Embryonic facial prominence (tissue), 1 donor: Measurements from ENCODE around the gene FER.
"Not testable (repeated sequence)": the region's sequence is repeated elsewhere in the genome, so short reads cannot be mapped to it uniquely, and the experiment has no call there.

ENCODE experiments used
- DNase-seq: peaks from one replicate; pipeline ENCODE4 v3.0.0-alpha.2; 2016; ENCODE audit errors: extremely low spot score

Gene FER

DNA sequence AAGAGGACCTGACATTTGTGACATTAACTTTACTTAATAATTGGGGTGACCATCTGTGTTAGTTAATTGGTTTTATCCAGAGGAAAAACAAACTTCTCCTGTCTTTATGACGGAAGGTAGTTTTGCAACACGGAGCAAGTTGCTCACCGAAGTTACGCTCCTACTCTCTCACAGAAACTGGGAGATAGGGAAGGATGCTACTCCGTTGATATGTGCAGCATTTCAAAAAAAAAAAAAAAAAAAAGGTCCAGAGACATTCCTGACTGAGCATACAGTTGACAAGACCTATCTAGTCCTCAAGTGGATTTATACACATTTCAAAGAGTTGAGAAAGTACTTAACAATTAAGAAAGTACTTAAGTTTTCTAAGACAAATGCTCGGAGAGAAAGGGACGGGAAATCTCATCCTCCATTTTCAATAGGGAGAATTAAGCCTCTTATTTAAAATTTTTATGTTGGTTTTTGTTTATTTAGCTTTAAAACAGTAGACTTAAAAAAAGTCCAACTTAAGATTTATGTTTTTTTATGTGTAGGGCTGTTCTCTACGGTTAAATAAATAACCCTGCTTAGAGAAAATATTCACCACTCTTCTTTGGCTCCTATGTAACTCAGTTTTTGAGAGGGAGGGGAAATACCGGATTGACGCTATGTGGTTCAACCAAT lies 455 bp upstream of the FER start:
- DNase-seq: no peak

- peak; percentile 99 for DNase-seq
Observed at GRCh38 chr5:108748401-108749127, 867 bp downstream of the FER start.

- no peak for DNase-seq
Observed at GRCh38 chr5:108749128-108749861, 1.6 kb downstream of the FER start.

DNA sequence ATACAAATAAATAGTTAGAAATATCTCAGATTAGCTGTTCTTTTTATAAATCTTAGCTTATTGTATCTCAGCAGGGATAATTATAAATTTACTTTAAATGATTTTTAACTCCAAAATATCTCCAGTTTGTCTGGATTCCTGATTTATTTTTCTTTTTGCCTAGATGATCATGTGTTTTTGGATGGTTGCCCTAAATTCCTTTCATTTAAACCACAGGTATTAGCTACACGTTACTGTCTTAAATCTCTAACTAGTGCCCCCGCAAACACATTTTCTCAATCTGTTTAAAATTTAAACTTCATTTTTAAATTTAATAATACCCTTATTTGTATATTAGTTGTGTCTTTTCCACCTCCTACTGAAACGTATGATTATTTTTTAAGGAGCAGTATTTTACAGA lies 5.6 kb downstream of the FER start:
- no peak for DNase-seq

DNA sequence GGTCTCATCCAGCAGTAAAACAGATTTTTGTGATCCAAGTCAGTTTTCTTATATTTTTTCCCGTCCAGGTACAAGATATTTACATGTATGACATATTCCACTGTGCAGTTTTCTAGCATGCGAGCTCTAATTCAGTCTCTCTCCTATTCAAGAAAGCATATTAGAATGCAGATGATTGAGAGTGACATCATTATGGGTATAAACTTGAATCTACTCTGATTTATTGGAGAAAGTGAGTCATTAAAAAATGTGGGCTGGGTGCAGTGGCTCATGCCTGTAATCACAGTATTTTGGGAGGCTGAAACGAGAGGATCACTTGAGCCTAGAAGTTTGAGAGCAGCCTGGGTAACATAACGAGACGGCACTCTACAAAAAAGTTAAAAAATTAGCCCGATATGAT lies 6.2 kb downstream of the FER start:
- DNase-seq: no peak

- no peak for DNase-seq
Observed at GRCh38 chr5:108760512-108760911, 12.8 kb downstream of the FER start.

GRCh38 chr5:108762660-108763059 lies 15.0 kb downstream of the FER start:
- DNase-seq: no peak

GRCh38 chr5:108763222-108763916 lies 15.7 kb downstream of the FER start:
- no peak for DNase-seq

DNA sequence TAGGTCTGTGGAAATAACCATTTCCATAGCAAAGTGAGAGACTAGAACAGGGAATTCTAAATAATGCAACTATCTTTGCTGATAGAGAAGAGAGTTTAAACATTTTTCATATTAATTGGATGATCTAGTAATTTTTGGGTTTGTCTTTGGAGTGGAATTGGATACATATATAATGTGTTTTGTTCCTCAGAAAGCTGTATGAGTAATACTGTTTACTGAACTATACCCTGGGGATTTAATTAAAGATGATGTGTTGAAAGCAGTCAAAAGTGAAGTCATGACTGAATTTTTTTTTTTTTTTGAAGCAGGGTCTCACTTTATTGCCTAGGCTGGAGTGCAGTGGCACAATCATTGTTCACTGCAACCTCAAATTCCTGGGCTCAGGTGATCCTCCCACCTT lies 17.9 kb downstream of the FER start:
- no peak for DNase-seq

- not testable (repeated sequence) for DNase-seq
Observed at GRCh38 chr5:108766916-108767315, 19.2 kb downstream of the FER start.

- no peak for DNase-seq
Observed at GRCh38 chr5:108769352-108769751, 21.7 kb downstream of the FER start.

DNA sequence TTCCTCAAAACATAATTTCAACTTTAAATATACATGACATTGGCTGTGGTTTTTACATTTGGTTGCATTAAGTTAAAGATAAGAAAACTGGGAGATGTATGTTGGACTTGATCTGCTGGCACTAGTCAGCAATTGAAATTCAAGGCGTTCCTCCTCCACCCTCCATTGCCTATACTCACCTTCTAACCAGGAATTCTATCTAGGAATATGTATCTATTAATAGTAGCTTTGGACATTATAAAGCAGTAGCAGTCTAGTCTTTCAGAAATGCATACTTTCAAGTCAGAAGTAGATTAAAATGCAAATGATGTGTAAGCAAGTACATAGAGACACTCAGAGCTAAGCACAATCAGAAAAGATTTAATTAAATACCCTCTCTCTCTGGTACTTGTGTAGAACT lies 24.9 kb downstream of the FER start:
- DNase-seq: no peak

DNA sequence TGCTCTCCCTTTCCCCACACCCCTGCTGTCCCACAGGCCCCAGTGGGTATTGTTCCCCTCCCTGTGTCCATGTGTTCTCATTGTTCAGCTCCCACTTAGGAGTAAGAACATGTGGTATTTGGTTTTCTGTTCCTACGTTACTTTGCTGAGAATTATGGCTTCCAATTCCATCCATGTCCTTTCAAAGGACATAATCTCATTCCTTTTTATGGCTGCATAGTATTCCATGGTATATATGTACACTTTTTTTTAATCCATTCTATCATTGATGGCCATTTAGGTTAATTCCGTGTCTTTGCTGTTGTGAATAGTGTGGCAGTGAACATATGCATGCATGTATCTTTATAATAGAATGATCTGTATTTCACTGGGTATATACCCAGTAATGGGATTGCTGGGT lies 25.6 kb downstream of the FER start:
- no peak for DNase-seq

DNA sequence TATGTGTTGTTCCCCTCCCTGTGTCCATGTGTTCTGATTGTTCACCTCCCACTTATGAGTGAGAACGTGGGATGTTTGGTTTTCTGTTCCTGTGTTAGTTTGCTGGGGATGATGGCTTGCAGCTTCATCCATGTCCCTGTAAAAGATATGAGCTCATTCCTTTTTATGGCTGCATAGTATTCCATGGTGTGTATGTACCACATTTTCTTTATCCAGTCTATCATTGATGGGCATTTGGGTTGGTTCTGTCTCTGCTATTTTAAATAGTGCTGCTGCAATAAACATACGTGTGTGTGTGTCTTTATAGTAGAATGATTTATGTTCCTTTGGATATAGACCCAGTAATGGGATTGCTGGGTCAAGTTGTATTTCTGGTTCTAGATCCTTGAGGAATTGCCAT lies 26.4 kb downstream of the FER start:
- not testable (repeated sequence) for DNase-seq

DNA sequence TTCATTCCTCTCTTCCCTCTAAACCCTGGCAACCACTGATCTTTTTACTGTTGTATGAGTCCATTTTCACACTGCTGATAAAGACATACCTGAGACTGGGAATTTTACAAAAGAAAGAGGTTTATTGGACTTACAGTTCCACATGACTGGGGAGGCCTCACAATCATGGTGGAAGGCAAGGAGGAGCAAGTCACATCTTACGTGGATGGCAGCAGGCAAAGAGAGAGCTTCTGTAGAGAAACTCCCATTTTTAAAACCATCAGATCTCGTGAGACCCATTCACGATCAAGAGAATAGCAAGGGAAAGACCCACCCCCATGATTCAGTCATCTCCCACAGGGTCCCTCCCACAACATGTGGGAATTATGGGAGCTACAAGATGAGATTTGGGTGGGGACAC lies 29.9 kb downstream of the FER start:
- not testable (repeated sequence) for DNase-seq

DNA sequence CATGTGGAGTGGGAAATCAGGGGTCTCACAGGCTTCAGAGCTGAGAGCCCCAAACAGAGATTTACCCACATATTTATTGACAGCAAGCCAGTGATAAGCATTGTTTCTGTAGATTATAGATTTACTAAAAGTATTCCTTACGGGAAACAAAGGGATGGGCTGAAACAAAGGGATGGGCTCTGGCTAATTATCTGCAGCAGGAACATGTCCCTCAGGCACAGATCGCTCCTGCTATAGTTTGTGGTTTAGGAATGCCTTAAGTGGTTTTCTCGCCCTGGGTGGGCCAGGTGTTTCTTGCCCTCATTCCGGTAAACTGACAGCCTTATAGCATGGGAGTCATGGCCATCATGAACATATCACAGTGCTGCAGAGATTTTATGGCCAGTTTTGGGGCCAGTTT lies 36.9 kb downstream of the FER start:
- not testable (repeated sequence) for DNase-seq

GRCh38 chr5:108786806-108787483 lies 39.2 kb downstream of the FER start:
- no peak for DNase-seq

GRCh38 chr5:108788142-108788541 lies 40.4 kb downstream of the FER start:
- DNase-seq: no peak

DNA sequence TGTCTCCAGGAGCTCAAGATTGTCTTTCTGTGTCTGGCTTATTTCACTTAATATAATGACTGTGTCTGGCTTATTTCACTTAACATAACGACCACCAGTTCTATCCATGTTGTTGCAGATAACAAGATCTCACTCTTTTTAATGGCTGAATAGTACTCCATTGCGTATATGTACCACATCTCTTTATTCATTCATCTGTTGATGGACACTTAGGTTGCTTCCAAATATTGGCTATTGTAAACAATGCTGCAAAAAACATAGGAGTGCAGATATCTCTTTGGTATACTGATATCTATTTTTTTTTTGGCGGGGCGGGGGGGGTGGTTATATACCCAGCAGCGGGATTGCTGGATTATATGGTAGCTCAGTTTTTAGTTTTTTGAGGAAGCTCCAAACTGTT lies 45.5 kb downstream of the FER start:
- no peak for DNase-seq

GRCh38 chr5:108794349-108794748 lies 46.7 kb downstream of the FER start:
- DNase-seq: not testable (repeated sequence)

DNA sequence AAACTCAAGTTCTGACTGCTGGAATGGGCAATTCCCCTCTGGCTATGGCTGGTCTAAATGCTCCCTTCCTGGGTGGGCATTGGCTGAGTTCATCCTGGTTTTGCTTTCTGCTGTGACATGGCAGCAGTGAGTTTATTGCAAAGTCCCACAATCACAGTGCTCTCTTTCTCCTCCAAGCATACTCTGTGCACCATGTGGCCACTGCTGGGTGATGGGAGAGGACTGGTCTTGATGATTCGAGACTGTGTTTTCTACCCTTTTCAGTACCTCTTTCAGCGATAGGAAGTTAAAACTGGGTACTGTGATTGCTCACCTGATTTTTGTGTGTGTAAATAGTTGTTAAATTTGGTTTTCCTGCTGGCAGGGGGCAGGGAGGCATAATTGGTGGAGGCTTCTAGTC lies 49.7 kb downstream of the FER start:
- DNase-seq: no peak

DNA sequence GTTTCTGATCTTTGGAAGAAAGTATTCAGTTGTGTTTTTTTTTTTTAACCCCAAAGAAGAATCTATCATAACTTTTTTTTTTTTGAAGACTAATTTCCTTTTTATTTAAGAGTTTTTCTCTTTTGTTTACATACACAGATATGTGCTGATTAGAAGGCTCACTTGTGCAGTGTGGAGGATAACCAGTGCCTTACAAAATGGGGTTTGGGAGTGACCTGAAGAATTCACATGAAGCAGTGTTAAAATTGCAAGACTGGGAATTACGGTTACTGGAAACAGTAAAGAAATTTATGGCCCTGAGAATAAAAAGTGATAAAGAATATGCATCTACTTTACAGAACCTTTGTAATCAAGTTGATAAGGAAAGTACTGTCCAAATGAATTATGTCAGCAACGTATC lies 50.3 kb downstream of the FER start:
- DNase-seq: no peak
